Frontal cortex (tissue), 4 donors: ENCODE results near the gene GRAMD4. TPM values are rescaled to one million over a fixed set of nuclear protein-coding genes. Genes with fewer than 3 reads are reported as not detected.

ENCODE experiments used
- DNase-seq, 2 donors: peaks; one replicate each; pipeline ENCODE4 v3.0.0; 2012; ENCODE audit warnings: low spot score in 2 of 2
- FAIRE-seq: peaks from 2 replicates; lab custom pipeline; 2012; peaks lifted over from hg19 to GRCh38; lab: Jason Lieb, UNC
- total RNA-seq: library from RNA; depleted of rRNA; stranded (reverse); fragments of >200 nt; gene quantifications from one replicate; pipeline ENCODE4 v1.2.3, GENCODE V29; 2014
- donor health status: control.
- donor health status: control.
- donor health status: control.

Gene GRAMD4
- total RNA-seq, 1 donor from 2014 or later, result 49.7 TPM

- FAIRE-seq, result no peak
- no peak for DNase-seq
Observed at GRCh38 chr22:46652081-46652846, 32.1 kb downstream of the GRAMD4 start.

- no peak for FAIRE-seq
- peak in 1 of 2 donors; percentile 63 for DNase-seq
Observed at GRCh38 chr22:46652847-46653331, 32.7 kb downstream of the GRAMD4 start.

GRCh38 chr22:46653596-46653995 is 33.4 kb downstream of the GRAMD4 start:
- FAIRE-seq (no peak), DNase-seq (no peak)

- FAIRE-seq, result no peak
- no peak for DNase-seq
Observed at GRCh38 chr22:46654426-46654825, 34.2 kb downstream of the GRAMD4 start.

- DNase-seq (no peak), FAIRE-seq (no peak)
Observed at GRCh38 chr22:46654927-46655595, 34.9 kb downstream of the GRAMD4 start.

- DNase-seq (no peak), FAIRE-seq (no peak)
Observed at GRCh38 chr22:46655861-46656608, 35.8 kb downstream of the GRAMD4 start.

GRCh38 chr22:46656856-46657654 is 36.9 kb downstream of the GRAMD4 start:
- no peak for DNase-seq
- no peak for FAIRE-seq

- FAIRE-seq (no peak), DNase-seq (no peak)
Observed at GRCh38 chr22:46657655-46657953, 37.4 kb downstream of the GRAMD4 start.

GRCh38 chr22:46657996-46658947 is 38.1 kb downstream of the GRAMD4 start:
- FAIRE-seq (no peak), DNase-seq (no peak)

GRCh38 chr22:46659059-46659790 is 39.0 kb downstream of the GRAMD4 start:
- DNase-seq (no peak), FAIRE-seq (no peak)

- no peak for FAIRE-seq
- no peak for DNase-seq
Observed at GRCh38 chr22:46659791-46660186, 39.6 kb downstream of the GRAMD4 start.

GRCh38 chr22:46660604-46661201 is 40.5 kb downstream of the GRAMD4 start:
- DNase-seq (no peak), FAIRE-seq (no peak)

GRCh38 chr22:46661221-46661851 is 41.1 kb downstream of the GRAMD4 start:
- FAIRE-seq, result no peak
- DNase-seq, result peak in 1 of 2 donors; percentile 77

- no peak for FAIRE-seq
- no peak for DNase-seq
Observed at GRCh38 chr22:46662226-46662625, 42.0 kb downstream of the GRAMD4 start.

- DNase-seq (no peak), FAIRE-seq (no peak)
Observed at GRCh38 chr22:46663001-46663400, 42.8 kb downstream of the GRAMD4 start.

GRCh38 chr22:46663436-46664100 is 43.4 kb downstream of the GRAMD4 start:
- FAIRE-seq (no peak), DNase-seq (no peak)

- FAIRE-seq, result no peak
Observed at GRCh38 chr22:46664301-46664855, 44.2 kb downstream of the GRAMD4 start.

More at GRCh38 chr22:46664301-46664855, 44.2 kb downstream of the GRAMD4 start:
- no peak for DNase-seq
